Type B pancreatic cell (in vitro differentiated cells): ENCODE measurements around the gene RER1. TPM values are rescaled to one million over a fixed set of nuclear protein-coding genes. Genes with fewer than 3 reads are reported as not detected.
A peak's percentile ranks its signal among the peaks of the same experiment; 100 is the strongest.

ENCODE experiments used
- DNase-seq: peaks from one replicate; pipeline ENCODE4 v3.0.0; 2021; ENCODE audit warnings: mixed read lengths; ENCODE audit not compliant: unreplicated experiment; ENCODE audit errors: extremely low spot score
- H3K27ac Mint-ChIP-seq: 2 replicates; pipeline ENCODE4 v1.8.0; 2021; ENCODE audit warnings: mild to moderate bottlenecking, mixed read lengths
- H3K27me3 Mint-ChIP-seq: 2 replicates; pipeline ENCODE4 v1.8.0; 2021; ENCODE audit warnings: mixed read lengths
- H3K36me3 Mint-ChIP-seq: 2 replicates; pipeline ENCODE4 v1.8.0; 2021; ENCODE audit warnings: mixed read lengths
- H3K4me1 Mint-ChIP-seq: one replicate; pipeline ENCODE4 v1.8.0; 2021; ENCODE audit warnings: mixed read lengths; ENCODE audit not compliant: unreplicated experiment
- H3K4me3 Mint-ChIP-seq: 2 replicates; pipeline ENCODE4 v1.8.0; 2021; ENCODE audit warnings: mild to moderate bottlenecking, mixed read lengths
- H3K9me3 Mint-ChIP-seq: 2 replicates; pipeline ENCODE4 v1.8.0; 2021; ENCODE audit warnings: mixed read lengths
- total RNA-seq: library from RNA; stranded (reverse); gene quantifications from 2 replicates; pipeline ENCODE4 v1.2.1, GENCODE V29; 2021; ENCODE audit warnings: low replicate concordance
- TF ChIP-seq, protein P1 (sequence below): fragments of 200-600 bp; sonication (generic); conservative IDR thresholded peaks from 2 replicates; pipeline ENCODE4 v1.5.0; 2021; ENCODE audit warnings: antibody characterized with exemption, mild to moderate bottlenecking

Gene RER1
- total RNA-seq, 1 donor from 2014 or later: 126 TPM

GRCh38 chr1:2442661-2443060 is 51.0 kb downstream of the RER1 start:
- Mint-ChIP-seq H3K4me1 (no peaks in the 10 kb centered on the region), H3K4me3 (peak overlapping the region; percentile 54), H3K27me3 (peaks cover 43% of the 10 kb centered on the region), H3K9me3 (no peaks in the 10 kb centered on the region), H3K36me3 (no peaks in the 10 kb centered on the region), H3K27ac (no peak overlapping the region)
- TF ChIP-seq, protein P1, sequence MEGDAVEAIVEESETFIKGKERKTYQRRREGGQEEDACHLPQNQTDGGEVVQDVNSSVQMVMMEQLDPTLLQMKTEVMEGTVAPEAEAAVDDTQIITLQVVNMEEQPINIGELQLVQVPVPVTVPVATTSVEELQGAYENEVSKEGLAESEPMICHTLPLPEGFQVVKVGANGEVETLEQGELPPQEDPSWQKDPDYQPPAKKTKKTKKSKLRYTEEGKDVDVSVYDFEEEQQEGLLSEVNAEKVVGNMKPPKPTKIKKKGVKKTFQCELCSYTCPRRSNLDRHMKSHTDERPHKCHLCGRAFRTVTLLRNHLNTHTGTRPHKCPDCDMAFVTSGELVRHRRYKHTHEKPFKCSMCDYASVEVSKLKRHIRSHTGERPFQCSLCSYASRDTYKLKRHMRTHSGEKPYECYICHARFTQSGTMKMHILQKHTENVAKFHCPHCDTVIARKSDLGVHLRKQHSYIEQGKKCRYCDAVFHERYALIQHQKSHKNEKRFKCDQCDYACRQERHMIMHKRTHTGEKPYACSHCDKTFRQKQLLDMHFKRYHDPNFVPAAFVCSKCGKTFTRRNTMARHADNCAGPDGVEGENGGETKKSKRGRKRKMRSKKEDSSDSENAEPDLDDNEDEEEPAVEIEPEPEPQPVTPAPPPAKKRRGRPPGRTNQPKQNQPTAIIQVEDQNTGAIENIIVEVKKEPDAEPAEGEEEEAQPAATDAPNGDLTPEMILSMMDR: no peak
- DNase-seq: no peak

DNA sequence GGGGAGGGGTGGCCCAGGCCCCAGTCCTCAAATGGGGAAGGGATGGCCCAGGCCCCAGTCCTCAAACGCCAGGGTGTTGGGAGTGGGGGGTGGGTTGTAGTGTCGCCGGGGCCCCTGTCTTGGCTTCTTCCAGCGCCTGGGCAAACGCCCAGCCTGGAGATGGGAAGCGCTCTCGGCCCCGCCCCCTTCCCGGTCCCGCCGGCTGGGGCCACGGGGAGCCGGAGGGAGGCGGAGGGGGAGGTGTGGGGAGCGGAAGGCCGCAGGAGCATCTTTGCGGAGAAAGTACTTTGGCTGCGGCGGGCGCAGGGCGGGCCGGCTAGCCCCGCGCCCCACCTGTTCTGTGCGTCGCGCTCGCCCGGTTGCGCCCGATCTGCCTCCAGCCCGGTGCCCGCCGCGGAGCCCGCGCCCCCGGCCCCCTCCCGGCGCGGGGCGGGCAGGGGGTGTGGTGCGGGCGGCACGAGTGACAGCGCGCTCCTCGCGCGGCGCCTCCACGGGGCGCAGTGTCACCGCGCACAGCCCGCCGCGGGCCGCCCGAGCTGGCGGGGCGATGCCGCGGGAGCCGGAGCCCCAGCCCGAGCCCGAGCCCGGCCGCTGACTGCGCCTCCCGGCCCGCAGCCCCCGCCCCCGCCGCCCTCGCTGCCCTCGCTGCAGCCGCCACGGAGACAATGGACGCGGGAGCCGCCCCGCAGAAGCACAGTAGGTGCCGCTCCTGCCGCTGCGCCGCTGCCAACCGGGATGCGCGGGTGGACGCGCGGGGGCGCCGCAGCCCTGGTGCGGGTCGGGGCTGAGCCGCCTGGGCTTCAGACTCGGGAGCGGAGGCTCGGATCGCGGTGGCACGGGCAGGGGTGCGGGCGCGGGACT is 51.9 kb downstream of the RER1 start:
- Mint-ChIP-seq H3K36me3 (no peaks in the 10 kb centered on the region), H3K9me3 (no peaks in the 10 kb centered on the region), H3K4me1 (peaks cover 4% of the 10 kb centered on the region), H3K27me3 (peaks cover 44% of the 10 kb centered on the region), H3K27ac (no peak overlapping the region), H3K4me3 (no peak overlapping the region)
- DNase-seq: no peak
- TF ChIP-seq, protein P1: peak; percentile 38

DNA sequence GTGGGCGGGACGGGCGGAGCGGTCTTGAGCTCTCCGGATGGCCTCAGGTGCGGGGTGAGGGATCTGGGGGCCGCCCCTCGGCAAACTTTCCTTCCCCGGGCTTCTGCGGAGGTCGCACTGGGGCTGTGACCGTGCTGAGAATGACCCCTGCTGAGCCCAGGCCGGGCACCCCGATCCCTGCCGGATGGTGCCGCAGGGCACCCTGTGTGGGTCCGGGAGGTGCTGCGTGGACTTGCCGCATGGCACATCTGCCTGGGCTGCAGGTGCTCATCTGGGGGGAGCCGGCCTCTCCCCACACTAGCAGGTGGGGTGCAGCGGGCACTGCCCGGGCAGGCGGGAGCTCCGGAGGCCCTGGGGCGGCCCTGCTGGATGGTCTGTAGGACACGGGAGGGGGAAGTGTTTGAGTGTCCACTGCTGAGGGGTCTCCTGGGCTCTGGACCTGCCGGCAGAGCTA is 52.5 kb downstream of the RER1 start:
- H3K4me3 Mint-ChIP-seq: no peak overlapping the region
- H3K27ac Mint-ChIP-seq: no peak overlapping the region
- H3K27me3 Mint-ChIP-seq: peaks cover 44% of the 10 kb centered on the region

DNA sequence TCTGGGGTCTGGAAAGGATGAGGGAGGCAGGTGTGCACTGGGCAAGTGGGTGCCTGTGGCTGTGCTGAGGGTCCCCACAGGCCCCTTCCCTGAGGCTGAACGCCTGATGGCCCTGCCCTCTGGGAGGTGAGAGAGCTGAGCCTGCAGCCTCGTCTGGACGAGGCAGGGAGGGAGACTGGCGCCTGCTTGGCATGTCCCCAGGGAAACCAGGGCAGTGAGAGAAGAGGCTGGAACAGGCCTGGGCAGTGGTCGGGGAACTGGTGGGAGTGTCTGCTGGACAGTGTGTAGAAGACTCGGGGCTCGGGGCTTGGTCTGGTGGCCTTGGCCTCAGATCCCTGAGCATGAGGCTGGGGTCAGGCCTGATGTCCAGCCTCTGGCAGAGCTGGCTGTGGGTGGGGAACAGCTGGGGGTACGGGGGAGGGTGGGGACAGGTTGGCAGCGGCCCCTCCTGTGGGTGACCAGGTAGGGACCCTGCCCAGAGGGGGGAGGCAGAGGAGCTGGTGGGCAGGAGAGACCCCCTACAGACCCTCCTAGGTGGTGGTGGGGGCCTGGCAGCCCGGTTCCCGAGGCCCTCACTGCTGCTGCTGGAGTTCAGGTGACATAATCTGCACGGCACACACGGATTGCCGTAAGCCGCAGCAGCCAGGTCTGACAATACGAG is 53.7 kb downstream of the RER1 start:
- no peak overlapping the region for H3K27ac Mint-ChIP-seq
- H3K4me1 Mint-ChIP-seq: peaks cover 4% of the 10 kb centered on the region
- no peak for DNase-seq
- H3K27me3 Mint-ChIP-seq: peaks cover 44% of the 10 kb centered on the region
- H3K9me3 Mint-ChIP-seq: no peaks in the 10 kb centered on the region
- H3K4me3 Mint-ChIP-seq: peak overlapping the region; percentile 22
- H3K36me3 Mint-ChIP-seq: no peaks in the 10 kb centered on the region
- TF ChIP-seq, protein P1: no peak

More for the DNA sequence above, 52.5 kb downstream of the RER1 start:
- no peaks in the 10 kb centered on the region for H3K36me3 Mint-ChIP-seq
- DNase-seq: no peak
- TF ChIP-seq, protein P1: no peak
- no peaks in the 10 kb centered on the region for H3K9me3 Mint-ChIP-seq
- peaks cover 4% of the 10 kb centered on the region for H3K4me1 Mint-ChIP-seq

DNA sequence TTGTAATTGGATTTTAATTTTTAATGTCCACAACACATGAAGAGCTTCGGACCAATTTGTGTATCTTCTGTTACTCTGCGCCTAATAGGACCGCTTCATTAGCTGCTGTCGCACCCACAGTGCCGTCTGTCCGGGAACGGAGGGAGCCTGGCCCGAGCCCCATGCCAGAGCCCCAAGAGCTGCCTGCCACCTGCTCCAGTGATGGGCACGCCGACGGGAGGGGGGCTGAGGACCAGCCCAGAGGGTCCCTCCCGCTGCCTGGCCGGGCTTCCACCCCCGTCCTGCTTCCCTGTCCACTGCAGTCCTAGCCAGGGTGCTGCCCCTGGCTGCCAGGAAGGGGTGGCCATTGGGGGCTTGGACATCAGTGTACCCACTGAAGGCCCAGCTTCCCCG is 54.2 kb downstream of the RER1 start:
- Mint-ChIP-seq H3K27ac (no peak overlapping the region), H3K36me3 (no peaks in the 10 kb centered on the region), H3K9me3 (no peaks in the 10 kb centered on the region), H3K4me3 (no peak overlapping the region), H3K27me3 (peaks cover 41% of the 10 kb centered on the region), H3K4me1 (peaks cover 4% of the 10 kb centered on the region)
- TF ChIP-seq, protein P1: no peak
- DNase-seq: no peak
